CD8-positive, alpha-beta memory T cell (primary cell): ENCODE measurements around the gene RELB. TPM values are rescaled to one million over a fixed set of nuclear protein-coding genes. Genes with fewer than 3 reads are reported as not detected.
"Not testable (repeated sequence)": the region's sequence is repeated elsewhere in the genome, so short reads cannot be mapped to it uniquely, and the experiment has no call there.

Source experiments
- CTCF ChIA-PET: fragments of 350-600 bp; sonication (Branson Sonifier 250); formaldehyde crosslinking; loops from one replicate; lab custom pipeline; 2021; ENCODE audit warnings: antibody characterized with exemption; lab: Charles Lee
- POLR2A ChIA-PET: fragments of 350-600 bp; sonication (Branson Sonifier 250); formaldehyde crosslinking; loops from one replicate; lab custom pipeline; 2021; ENCODE audit warnings: antibody characterized with exemption; lab: Charles Lee
- DNase-seq, 5 donors: peaks; one replicate each; pipeline versions ENCODE4 v3.0.0 to v3.0.0-alpha.2; 2020 to 2022; ENCODE audit warnings: mixed read lengths in 1 of 5
- H3K27ac ChIP-seq: one replicate; pipeline ENCODE4 v1.7.0; 2013; ENCODE audit warnings: low read depth, mild to moderate bottlenecking, low read length, moderate library complexity
- H3K27me3 ChIP-seq: 2 replicates; pipeline ENCODE4 v1.7.0; 2013; ENCODE audit warnings: low read length, mild to moderate bottlenecking; ENCODE audit not compliant: insufficient read depth, poor library complexity, severe bottlenecking
- H3K36me3 ChIP-seq: 2 replicates; pipeline ENCODE4 v1.7.0; 2013; ENCODE audit warnings: mild to moderate bottlenecking, low read length, moderate library complexity; ENCODE audit not compliant: insufficient read depth
- H3K4me1 ChIP-seq: 2 replicates; pipeline ENCODE4 v1.7.0; 2013; ENCODE audit warnings: mild to moderate bottlenecking, low read length, moderate library complexity; ENCODE audit not compliant: insufficient read depth
- H3K4me3 ChIP-seq: 2 replicates; pipeline ENCODE4 v1.7.0; 2013; ENCODE audit warnings: mild to moderate bottlenecking, low read length
- H3K9me3 ChIP-seq: 2 replicates; pipeline ENCODE4 v1.7.0; 2013; ENCODE audit warnings: mild to moderate bottlenecking, low read length
- H3K27ac Mint-ChIP-seq, 8 donors: one replicate each; pipeline ENCODE4 v1.8.0; 2020 to 2021; ENCODE audit warnings: mixed read lengths in 8 of 8, mild to moderate bottlenecking in 6 of 8, inconsistent platforms in 3 of 8, moderate library complexity in 3 of 8
- H3K27me3 Mint-ChIP-seq, 2 donors: one replicate each; pipeline ENCODE4 v1.8.0; 2020 to 2021; ENCODE audit warnings: mixed read lengths in 2 of 2, mild to moderate bottlenecking in 1 of 2, moderate library complexity in 1 of 2
- H3K36me3 Mint-ChIP-seq, 3 donors: one replicate each; pipeline ENCODE4 v1.8.0; 2020 to 2021; ENCODE audit warnings: mixed read lengths in 3 of 3, inconsistent platforms in 1 of 3, mild to moderate bottlenecking in 1 of 3
- H3K4me1 Mint-ChIP-seq, 3 donors: one replicate each; pipeline ENCODE4 v1.8.0; 2020 to 2021; ENCODE audit warnings: mixed read lengths in 3 of 3, inconsistent platforms in 1 of 3, mild to moderate bottlenecking in 1 of 3
- H3K4me3 Mint-ChIP-seq, 7 donors: one replicate each; pipeline ENCODE4 v1.8.0; 2020 to 2021; ENCODE audit warnings: mixed read lengths in 7 of 7, mild to moderate bottlenecking in 6 of 7, moderate library complexity in 4 of 7, inconsistent platforms in 2 of 7
- H3K9me3 Mint-ChIP-seq, 5 donors: one replicate each; pipeline ENCODE4 v1.8.0; 2020 to 2022; ENCODE audit warnings: mixed read lengths in 5 of 5, mild to moderate bottlenecking in 3 of 5, moderate library complexity in 2 of 5, inconsistent platforms in 1 of 5
- polyA plus RNA-seq: library from polyadenylated mRNA; unstranded; fragments of 300-500 nt; fragmentation: Illumina TruSeq; gene quantifications from one replicate; pipeline ENCODE4 v1.2.3, GENCODE V29; 2021
- total RNA-seq, 2 experiments: library from RNA; stranded (reverse); gene quantifications; one replicate each; pipeline ENCODE4 v1.2.3, GENCODE V29; 2021

The RELB gene
- total and polyA plus RNA-seq, 3 experiments from 2014 or later, result 22.7 to 57.4 (median 53.4) TPM

DNA sequence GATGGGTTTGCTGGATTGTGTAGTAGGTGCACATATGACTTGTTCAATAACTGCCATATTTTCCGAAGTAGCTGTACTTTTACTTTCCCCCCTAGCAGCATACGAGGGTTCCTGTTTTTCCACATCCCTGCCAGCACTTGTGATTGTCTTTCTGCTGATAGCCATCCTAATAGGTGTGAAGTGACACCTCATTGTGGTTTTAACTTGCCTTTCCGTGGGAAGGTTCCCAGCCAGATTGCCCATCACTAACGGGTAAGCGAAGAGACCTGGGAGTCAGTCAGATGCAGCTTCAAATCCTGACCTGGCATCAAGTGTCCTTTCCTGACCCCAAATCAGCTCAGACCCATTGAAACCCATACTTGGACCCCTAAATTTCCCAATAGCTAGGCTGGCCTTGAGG is 41.6 kb upstream of the RELB start:
- H3K27ac ChIP-seq, result no peak overlapping the region
- no peaks in the 10 kb centered on the region for H3K27me3 ChIP-seq
- no peak for DNase-seq
- H3K9me3 ChIP-seq, result no peaks in the 10 kb centered on the region
- Mint-ChIP-seq H3K9me3 (peaks cover 0 to 2% (median 0%) of the 10 kb centered on the region in 5 donors), H3K36me3 (peaks cover 0 to 56% (median 6%) of the 10 kb centered on the region in 3 donors), H3K27ac (peak overlapping the region in 6 of 8 donors; percentile 2 to 86 (median 58)), H3K27me3 (peaks cover 0 to 5% of the 10 kb centered on the region in 2 donors), H3K4me1 (peaks cover 51 to 60% (median 51%) of the 10 kb centered on the region in 3 donors), H3K4me3 (peak overlapping the region in 2 of 7 donors; percentile 6 to 57)
- H3K4me3 ChIP-seq, result no peak overlapping the region
- peaks cover 25% of the 10 kb centered on the region for H3K4me1 ChIP-seq
- ChIA-PET CTCF (no interaction called here), POLR2A (no interaction called here)
- H3K36me3 ChIP-seq, result peaks cover 27% of the 10 kb centered on the region

DNA sequence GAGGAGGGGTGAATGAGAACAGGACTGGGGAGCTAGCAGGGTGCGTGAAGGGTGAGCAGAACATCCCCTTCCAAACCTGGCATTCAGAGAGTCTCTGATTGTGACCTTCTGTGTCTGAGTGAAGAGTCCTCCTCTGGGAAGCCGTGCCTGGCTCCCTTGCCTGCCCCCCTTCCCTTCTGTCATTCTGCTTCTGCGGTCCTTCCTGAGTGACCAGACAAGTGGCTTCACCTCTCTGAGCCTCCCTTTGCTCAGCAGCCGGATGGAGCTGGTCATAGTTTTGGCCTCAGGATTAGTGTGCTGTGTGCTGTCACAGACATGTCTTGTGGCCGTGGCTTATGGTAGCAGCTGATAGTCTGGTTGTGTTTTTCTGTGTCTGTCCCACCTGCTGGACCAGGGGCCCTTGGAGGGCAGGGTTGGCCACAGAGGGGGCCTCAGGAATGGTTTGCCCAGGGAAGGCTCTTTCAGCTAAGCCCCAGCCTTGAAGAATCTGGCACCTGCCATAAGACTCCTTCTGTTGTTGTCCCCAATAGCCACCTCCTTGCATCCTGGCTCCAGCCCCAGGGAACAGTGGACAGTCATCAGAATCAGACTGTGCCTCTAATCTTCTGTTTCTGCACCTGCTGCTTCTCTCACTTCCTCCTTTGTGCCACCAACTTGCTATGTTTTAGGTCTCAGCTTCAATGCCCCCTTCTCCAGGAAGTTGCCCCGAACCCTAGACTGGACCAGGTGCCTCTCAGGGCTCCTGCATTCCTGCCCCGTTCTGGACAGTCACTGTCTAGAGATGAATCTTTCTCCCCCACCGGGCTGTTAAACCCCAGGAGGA is 40.1 kb upstream of the RELB start:
- Mint-ChIP-seq H3K9me3 (no peaks in the 10 kb centered on the region), H3K4me1 (peaks cover 39 to 49% (median 41%) of the 10 kb centered on the region in 3 donors), H3K27ac (peak overlapping the region in 5 of 8 donors; percentile 42 to 73 (median 47)), H3K36me3 (peaks cover 0 to 57% (median 6%) of the 10 kb centered on the region in 3 donors), H3K4me3 (peak overlapping the region in 2 of 7 donors; percentile 10 to 68), H3K27me3 (peaks cover 0 to 2% of the 10 kb centered on the region in 2 donors)
- ChIA-PET CTCF (no interaction called here), POLR2A (no interaction called here)
- H3K9me3 ChIP-seq, result no peaks in the 10 kb centered on the region
- H3K36me3 ChIP-seq, result peaks cover 33% of the 10 kb centered on the region
- DNase-seq, result no peak
- peaks cover 20% of the 10 kb centered on the region for H3K4me1 ChIP-seq
- no peak overlapping the region for H3K27ac ChIP-seq
- no peak overlapping the region for H3K4me3 ChIP-seq
- no peaks in the 10 kb centered on the region for H3K27me3 ChIP-seq

DNA sequence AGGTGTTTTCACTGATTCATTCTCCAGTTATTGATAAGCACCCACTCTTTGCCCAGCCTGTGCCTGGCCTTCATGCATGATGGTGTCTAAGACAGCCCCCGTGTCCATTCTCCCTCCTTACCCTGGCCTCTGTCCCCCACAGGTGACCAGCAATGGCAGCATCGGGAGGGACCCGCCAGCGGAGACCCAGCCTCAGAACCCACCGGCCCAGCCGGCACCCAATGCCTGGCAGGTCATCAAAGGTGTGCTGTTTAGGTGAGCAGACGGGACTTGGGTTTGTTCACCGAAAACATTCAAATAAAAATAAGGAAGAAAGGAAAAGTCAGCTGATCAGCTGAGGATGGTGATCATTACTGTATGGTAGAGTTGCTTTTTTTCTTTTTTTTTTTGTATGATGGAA is 39.4 kb upstream of the RELB start:
- peaks cover 13% of the 10 kb centered on the region for H3K4me1 ChIP-seq
- Mint-ChIP-seq H3K9me3 (no peaks in the 10 kb centered on the region), H3K36me3 (peaks cover 0 to 63% (median 6%) of the 10 kb centered on the region in 3 donors), H3K4me3 (no peak overlapping the region), H3K27me3 (peaks cover 0 to 2% of the 10 kb centered on the region in 2 donors), H3K27ac (peak overlapping the region in 1 of 8 donors; percentile 48), H3K4me1 (peaks cover 32 to 42% (median 34%) of the 10 kb centered on the region in 3 donors)
- peaks cover 33% of the 10 kb centered on the region for H3K36me3 ChIP-seq
- ChIA-PET CTCF (interaction anchor here (1.7 kb wide), 1 partner anchor 27 kb away, joined by 5 read pairs; no protein-coding TSS in a partner anchor), POLR2A (no interaction called here)
- no peaks in the 10 kb centered on the region for H3K9me3 ChIP-seq
- no peak overlapping the region for H3K4me3 ChIP-seq
- H3K27ac ChIP-seq, result no peak overlapping the region
- DNase-seq, result no peak
- H3K27me3 ChIP-seq, result no peaks in the 10 kb centered on the region

DNA sequence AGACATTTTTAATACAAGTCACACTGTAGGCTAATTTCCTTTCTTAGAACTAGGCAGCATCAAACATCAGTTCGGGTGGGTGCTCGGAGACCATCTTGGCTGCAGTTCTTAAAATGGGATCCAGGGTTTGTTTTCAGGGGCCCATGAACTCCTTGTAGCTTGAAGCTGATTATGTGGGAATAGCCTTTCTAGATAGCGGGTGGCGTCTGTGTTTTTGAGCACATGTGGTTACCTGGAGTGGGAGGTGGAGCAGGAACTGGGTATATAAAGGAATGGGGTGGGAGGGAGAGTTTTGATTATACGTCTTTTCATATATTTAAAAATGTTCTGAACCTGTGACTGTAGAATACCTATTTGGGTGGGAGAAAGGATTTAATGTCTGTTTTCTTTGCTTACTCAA is 33.1 kb upstream of the RELB start:
- CTCF ChIA-PET, result interaction anchor here (1.1 kb wide), 1 partner anchor 8 kb away, joined by 3 read pairs; no protein-coding TSS in a partner anchor
- Mint-ChIP-seq H3K36me3 (peaks cover 4 to 61% (median 4%) of the 10 kb centered on the region in 3 donors), H3K4me1 (peaks cover 4 to 9% (median 4%) of the 10 kb centered on the region in 3 donors), H3K27ac (peak overlapping the region in 2 of 8 donors; percentile 2 to 51), H3K4me3 (no peak overlapping the region), H3K27me3 (peaks cover 0 to 2% of the 10 kb centered on the region in 2 donors), H3K9me3 (no peaks in the 10 kb centered on the region)
- POLR2A ChIA-PET, result no interaction called here
- Histone ChIP-seq H3K9me3 (no peaks in the 10 kb centered on the region), H3K27ac (no peak overlapping the region), H3K4me1 (no peaks in the 10 kb centered on the region), H3K36me3 (peaks cover 7% of the 10 kb centered on the region), H3K27me3 (no peaks in the 10 kb centered on the region), H3K4me3 (no peak overlapping the region)
- DNase-seq, result no peak

DNA sequence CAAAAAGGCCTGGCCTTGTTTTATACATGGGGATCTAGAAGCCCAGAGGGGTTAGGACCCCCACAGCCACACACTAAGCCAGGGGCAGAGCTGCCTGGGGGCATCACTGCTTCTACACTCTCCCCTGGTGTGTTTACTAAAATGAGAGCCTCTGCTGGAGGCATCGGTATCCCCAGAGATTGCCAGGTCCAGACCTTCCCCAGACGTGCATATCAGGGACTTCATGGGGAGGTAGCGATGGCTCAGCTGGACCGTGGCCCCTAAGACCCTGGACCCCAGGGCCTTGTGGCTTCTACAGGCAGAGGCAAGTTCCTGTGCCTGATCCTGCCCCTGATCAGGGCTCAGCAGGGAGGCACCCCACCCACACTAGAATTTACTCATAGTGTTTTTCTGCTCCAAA is 32.6 kb upstream of the RELB start:
- Histone ChIP-seq H3K4me3 (no peak overlapping the region), H3K9me3 (no peaks in the 10 kb centered on the region), H3K27ac (no peak overlapping the region), H3K4me1 (no peaks in the 10 kb centered on the region), H3K27me3 (no peaks in the 10 kb centered on the region), H3K36me3 (peaks cover 7% of the 10 kb centered on the region)
- H3K4me1 Mint-ChIP-seq, result peaks cover 4 to 9% (median 4%) of the 10 kb centered on the region in 3 donors
- ChIA-PET POLR2A (no interaction called here), CTCF (no interaction called here)
- peaks cover 4 to 64% (median 4%) of the 10 kb centered on the region in 3 donors for H3K36me3 Mint-ChIP-seq
- no peaks in the 10 kb centered on the region for H3K9me3 Mint-ChIP-seq
- H3K4me3 Mint-ChIP-seq, result no peak overlapping the region
- DNase-seq, result no peak
- H3K27me3 Mint-ChIP-seq, result peaks cover 0 to 2% of the 10 kb centered on the region in 2 donors
- H3K27ac Mint-ChIP-seq, result no peak overlapping the region

DNA sequence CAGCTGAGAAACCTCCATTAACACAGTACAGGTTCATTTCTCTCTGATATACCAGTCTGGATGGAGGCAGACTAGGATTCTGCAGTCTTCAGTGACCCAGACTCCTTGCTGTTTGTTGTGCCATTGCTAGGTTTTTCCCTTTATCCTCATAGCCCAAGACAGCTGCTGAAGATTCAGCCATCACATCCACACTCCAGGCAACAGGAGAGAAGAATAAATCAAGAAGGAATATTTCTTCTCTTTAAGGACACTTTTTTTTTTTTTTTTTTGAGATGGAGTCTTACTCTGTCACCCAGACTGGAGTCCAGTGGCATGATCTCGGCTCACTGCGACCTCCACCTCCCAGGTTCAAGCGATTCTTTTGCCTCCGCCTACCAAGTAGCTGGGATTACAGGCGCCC is 31.8 kb upstream of the RELB start:
- CTCF ChIA-PET, result no interaction called here
- H3K27ac ChIP-seq, result no peak overlapping the region
- Mint-ChIP-seq H3K9me3 (no peaks in the 10 kb centered on the region), H3K36me3 (peaks cover 6 to 64% (median 7%) of the 10 kb centered on the region in 3 donors), H3K4me3 (no peak overlapping the region), H3K4me1 (peaks cover 4 to 9% (median 4%) of the 10 kb centered on the region in 3 donors), H3K27ac (peak overlapping the region in 1 of 8 donors; percentile 43), H3K27me3 (peaks cover 0 to 2% of the 10 kb centered on the region in 2 donors)
- H3K36me3 ChIP-seq, result peaks cover 14% of the 10 kb centered on the region
- POLR2A ChIA-PET, result interaction anchor here (0.6 kb wide), 1 partner anchor 746 kb away, joined by 4 read pairs; no protein-coding TSS in a partner anchor
- H3K9me3 ChIP-seq, result no peaks in the 10 kb centered on the region
- H3K4me3 ChIP-seq, result no peak overlapping the region
- H3K4me1 ChIP-seq, result no peaks in the 10 kb centered on the region
- no peak for DNase-seq
- no peaks in the 10 kb centered on the region for H3K27me3 ChIP-seq

DNA sequence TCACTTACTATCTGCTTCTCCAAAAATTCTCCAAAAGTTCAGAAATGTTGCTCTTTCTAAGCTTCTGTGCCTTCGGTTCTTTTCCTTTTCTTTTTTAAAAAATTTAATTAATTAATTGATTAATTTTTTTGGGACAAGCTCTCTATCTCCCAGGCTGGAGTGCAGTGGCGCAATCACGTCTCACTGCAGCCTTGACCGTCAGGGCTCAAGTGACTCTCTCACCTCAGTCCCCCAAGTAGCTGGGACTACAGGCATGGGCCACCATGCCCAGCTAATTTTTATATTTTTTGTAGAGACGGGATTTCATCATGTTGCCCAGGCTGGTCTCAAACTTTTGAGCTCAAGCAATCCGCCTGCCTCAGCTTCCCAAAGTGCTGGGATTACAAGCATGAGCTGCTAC is 29.8 kb upstream of the RELB start:
- H3K4me3 ChIP-seq, H3K27ac ChIP-seq, H3K4me3 Mint-ChIP-seq, H3K9me3 ChIP-seq, H3K27me3 Mint-ChIP-seq, DNase-seq, H3K9me3 Mint-ChIP-seq, H3K4me1 ChIP-seq, H3K27me3 ChIP-seq, H3K4me1 Mint-ChIP-seq, H3K27ac Mint-ChIP-seq: not testable (repeated sequence)
- H3K36me3 Mint-ChIP-seq, result peaks cover 5 to 70% (median 7%) of the 10 kb centered on the region in 3 donors
- ChIA-PET POLR2A (interaction anchor here (0.8 kb wide), 1 partner anchor 149 kb away, joined by 8 read pairs; no protein-coding TSS in a partner anchor), CTCF (interaction anchor here (0.7 to 1.0 kb wide), 2 partner anchors 9 to 12 kb away, joined by 3 read pairs; no protein-coding TSS in a partner anchor)
- H3K36me3 ChIP-seq, result peaks cover 26% of the 10 kb centered on the region

DNA sequence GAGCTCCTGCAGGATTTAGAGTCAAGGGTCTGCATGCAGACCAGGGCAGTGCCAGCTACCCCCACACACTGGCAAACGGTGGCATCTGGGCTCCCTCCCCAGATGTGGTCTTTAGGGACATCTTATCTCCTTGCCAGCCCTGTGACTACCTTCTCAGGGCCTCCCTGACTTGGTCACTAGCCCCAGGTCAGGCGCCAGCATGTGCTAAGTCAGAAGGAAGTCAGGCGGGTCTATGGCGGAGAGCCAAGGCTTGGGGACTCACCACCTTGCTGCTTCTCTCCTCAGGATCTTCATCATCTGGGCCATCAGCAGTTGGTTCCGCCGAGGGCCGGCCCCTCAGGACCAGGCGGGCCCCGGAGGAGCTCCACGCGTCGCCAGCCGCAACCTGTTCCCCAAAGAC is 28.5 kb upstream of the RELB start:
- Histone ChIP-seq H3K4me1 (no peaks in the 10 kb centered on the region), H3K9me3 (no peaks in the 10 kb centered on the region), H3K27ac (no peak overlapping the region), H3K36me3 (peaks cover 40% of the 10 kb centered on the region), H3K4me3 (no peak overlapping the region), H3K27me3 (no peaks in the 10 kb centered on the region)
- ChIA-PET CTCF (no interaction called here), POLR2A (no interaction called here)
- no peaks in the 10 kb centered on the region for H3K27me3 Mint-ChIP-seq
- no peak overlapping the region for H3K4me3 Mint-ChIP-seq
- H3K9me3 Mint-ChIP-seq, result no peaks in the 10 kb centered on the region
- no peak overlapping the region for H3K27ac Mint-ChIP-seq
- H3K4me1 Mint-ChIP-seq, result peaks cover 4 to 7% (median 4%) of the 10 kb centered on the region in 3 donors
- H3K36me3 Mint-ChIP-seq, result peaks cover 5 to 71% (median 5%) of the 10 kb centered on the region in 3 donors
- no peak for DNase-seq
